ENCODE data around the gene STK17A.

STK17A gene

GRCh38 chr7:43550427-43550826 is 32.5 kb upstream of the STK17A start:
- H3K4me3 ChIP-seq (ENCODE audit: extremely low read depth, insufficient read depth, low read length, poor library complexity, severe bottlenecking) = no peak overlapping the region
- H3K36me3 ChIP-seq (ENCODE audit: control insufficient read depth, insufficient read depth, low read length) = no peaks in the 10 kb centered on the region
- H3K4me1 ChIP-seq (ENCODE audit: control insufficient read depth, insufficient read depth, low read length, poor library complexity, severe bottlenecking) = no peaks in the 10 kb centered on the region
- no peaks in the 10 kb centered on the region for H3K9me3 ChIP-seq (ENCODE audit: control insufficient read depth, low read length)
- no peak overlapping the region for H3K27ac ChIP-seq (ENCODE audit: low read depth, low read length, severe bottlenecking)
- 84 to 95% methylated on average over 5 to 15 of the region's 16 CpGs for WGBS, 2 experiments (ENCODE audit: insufficient coverage in 2 of 2)

GRCh38 chr7:43552122-43552521 is 30.8 kb upstream of the STK17A start:
- no peak overlapping the region for H3K4me3 ChIP-seq (ENCODE audit: extremely low read depth, insufficient read depth, low read length, poor library complexity, severe bottlenecking)
- whole genome bisulfite sequencing, 2 experiments (ENCODE audit: insufficient coverage in 2 of 2) = 91 to 93% methylated on average over 7 of the region's 8 CpGs
- H3K4me1 ChIP-seq (ENCODE audit: control insufficient read depth, insufficient read depth, low read length, poor library complexity, severe bottlenecking) = no peaks in the 10 kb centered on the region
- H3K27ac ChIP-seq (ENCODE audit: low read depth, low read length, severe bottlenecking) = no peak overlapping the region
- no peaks in the 10 kb centered on the region for H3K36me3 ChIP-seq (ENCODE audit: control insufficient read depth, insufficient read depth, low read length)
- no peaks in the 10 kb centered on the region for H3K9me3 ChIP-seq (ENCODE audit: control insufficient read depth, low read length)

DNA sequence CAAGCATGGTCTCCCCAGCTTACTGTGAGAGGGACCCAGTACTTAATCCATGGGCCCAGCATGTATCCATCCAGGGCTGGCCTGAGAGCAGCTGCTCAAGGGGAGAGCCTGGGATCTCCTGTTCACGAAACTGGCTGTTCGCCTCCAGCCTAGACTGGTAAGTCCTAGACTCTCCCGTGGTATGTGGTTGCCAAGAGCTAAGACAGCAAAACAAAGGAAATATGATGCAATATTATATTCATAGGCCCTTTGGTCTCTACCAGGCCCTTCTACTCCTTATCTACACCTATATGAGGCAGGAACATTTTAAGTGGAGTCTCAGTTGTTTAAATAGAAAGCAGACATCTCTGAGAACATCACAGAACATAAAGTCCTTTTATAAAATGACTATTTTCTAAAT is 28.9 kb upstream of the STK17A start:
- H3K27ac ChIP-seq (ENCODE audit: low read depth, low read length, severe bottlenecking) = no peak overlapping the region
- no peaks in the 10 kb centered on the region for H3K36me3 ChIP-seq (ENCODE audit: control insufficient read depth, insufficient read depth, low read length)
- H3K9me3 ChIP-seq (ENCODE audit: control insufficient read depth, low read length) = no peaks in the 10 kb centered on the region
- 100% methylated on average over 1 of the region's 3 CpGs for WGBS, 2 experiments (ENCODE audit: insufficient coverage in 2 of 2)
- H3K4me3 ChIP-seq (ENCODE audit: extremely low read depth, insufficient read depth, low read length, poor library complexity, severe bottlenecking) = no peak overlapping the region
- H3K4me1 ChIP-seq (ENCODE audit: control insufficient read depth, insufficient read depth, low read length, poor library complexity, severe bottlenecking) = no peaks in the 10 kb centered on the region

GRCh38 chr7:43554423-43554822 is 28.5 kb upstream of the STK17A start:
- WGBS, 2 experiments (ENCODE audit: insufficient coverage in 2 of 2) = 85 to 89% methylated on average over 8 to 12 of the region's 15 CpGs
- Histone ChIP-seq H3K27ac (ENCODE audit: low read depth, low read length, severe bottlenecking) (no peak overlapping the region), H3K36me3 (ENCODE audit: control insufficient read depth, insufficient read depth, low read length) (no peaks in the 10 kb centered on the region), H3K4me1 (ENCODE audit: control insufficient read depth, insufficient read depth, low read length, poor library complexity, severe bottlenecking) (no peaks in the 10 kb centered on the region), H3K4me3 (ENCODE audit: extremely low read depth, insufficient read depth, low read length, poor library complexity, severe bottlenecking) (no peak overlapping the region), H3K9me3 (ENCODE audit: control insufficient read depth, low read length) (no peaks in the 10 kb centered on the region)

DNA sequence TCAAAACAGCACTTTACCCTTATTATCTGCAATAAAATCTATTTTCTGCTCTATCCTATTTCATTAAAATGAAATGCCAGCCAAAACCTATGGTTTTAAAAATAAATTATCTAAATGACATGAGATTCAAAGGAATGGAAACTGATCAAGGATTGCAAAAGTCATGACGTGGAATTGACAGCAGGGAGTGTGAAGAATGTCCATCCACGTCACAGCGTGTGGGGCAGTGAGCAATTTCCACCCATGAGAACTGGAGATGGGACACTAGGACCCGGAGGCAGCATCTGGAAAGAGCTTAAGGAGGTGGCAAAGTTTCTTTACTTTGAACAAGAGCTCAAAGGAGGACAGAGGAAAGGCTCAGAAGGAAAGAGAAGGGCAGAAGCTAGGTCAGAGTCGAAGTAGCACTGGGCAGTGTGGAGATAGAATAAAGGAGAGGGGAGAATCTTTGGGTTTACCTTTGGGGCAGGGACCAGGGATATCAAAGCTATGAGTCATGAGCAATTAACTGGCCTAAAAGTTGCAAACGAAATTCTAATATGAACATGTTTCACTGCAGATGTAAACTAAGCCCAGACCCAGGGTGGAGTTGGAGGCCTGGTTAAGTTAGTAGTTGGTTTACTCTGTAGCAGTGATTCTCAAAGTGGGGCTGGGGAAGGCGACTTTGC is 24.9 kb upstream of the STK17A start:
- Histone ChIP-seq H3K9me3 (ENCODE audit: control insufficient read depth, low read length) (no peaks in the 10 kb centered on the region), H3K27ac (ENCODE audit: low read depth, low read length, severe bottlenecking) (no peak overlapping the region), H3K4me3 (ENCODE audit: extremely low read depth, insufficient read depth, low read length, poor library complexity, severe bottlenecking) (no peak overlapping the region), H3K4me1 (ENCODE audit: control insufficient read depth, insufficient read depth, low read length, poor library complexity, severe bottlenecking) (no peaks in the 10 kb centered on the region), H3K36me3 (ENCODE audit: control insufficient read depth, insufficient read depth, low read length) (no peaks in the 10 kb centered on the region)
- 89 to 90% methylated on average over 5 to 6 of the region's 7 CpGs for WGBS, 2 experiments (ENCODE audit: insufficient coverage in 2 of 2)

GRCh38 chr7:43559171-43559945 is 23.6 kb upstream of the STK17A start:
- no peak overlapping the region for H3K27ac ChIP-seq (ENCODE audit: low read depth, low read length, severe bottlenecking)
- 93 to 94% methylated on average over 6 to 10 of the region's 14 CpGs for WGBS, 2 experiments (ENCODE audit: insufficient coverage in 2 of 2)
- no peak overlapping the region for H3K4me3 ChIP-seq (ENCODE audit: extremely low read depth, insufficient read depth, low read length, poor library complexity, severe bottlenecking)
- H3K4me1 ChIP-seq (ENCODE audit: control insufficient read depth, insufficient read depth, low read length, poor library complexity, severe bottlenecking) = no peaks in the 10 kb centered on the region
- no peaks in the 10 kb centered on the region for H3K36me3 ChIP-seq (ENCODE audit: control insufficient read depth, insufficient read depth, low read length)
- no peaks in the 10 kb centered on the region for H3K9me3 ChIP-seq (ENCODE audit: control insufficient read depth, low read length)

DNA sequence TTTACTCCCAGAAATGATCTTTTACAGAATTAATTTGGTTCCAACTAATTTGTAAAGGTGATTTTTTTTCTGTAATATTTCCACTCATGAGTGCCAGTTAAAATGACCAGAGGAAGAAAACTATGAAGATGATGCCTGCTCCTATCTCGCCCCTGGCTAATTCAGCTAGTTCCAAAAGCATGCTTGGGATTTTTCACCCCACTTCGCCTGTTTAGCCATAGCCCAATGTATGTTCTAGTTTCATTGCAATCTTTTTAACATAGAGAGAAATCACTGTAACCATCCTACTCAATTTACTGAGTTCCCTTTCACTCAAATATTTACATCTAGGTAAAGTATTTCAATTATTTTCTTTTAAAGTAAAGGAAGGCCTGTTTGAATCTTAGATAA is 23.0 kb upstream of the STK17A start:
- H3K4me3 ChIP-seq (ENCODE audit: extremely low read depth, insufficient read depth, low read length, poor library complexity, severe bottlenecking) = no peak overlapping the region
- H3K36me3 ChIP-seq (ENCODE audit: control insufficient read depth, insufficient read depth, low read length) = no peaks in the 10 kb centered on the region
- no peak overlapping the region for H3K27ac ChIP-seq (ENCODE audit: low read depth, low read length, severe bottlenecking)
- H3K4me1 ChIP-seq (ENCODE audit: control insufficient read depth, insufficient read depth, low read length, poor library complexity, severe bottlenecking) = no peaks in the 10 kb centered on the region
- H3K9me3 ChIP-seq (ENCODE audit: control insufficient read depth, low read length) = no peaks in the 10 kb centered on the region
- 80 to 90% methylated on average over 1 to 2 of the region's 2 CpGs for WGBS, 2 experiments (ENCODE audit: insufficient coverage in 2 of 2)

- WGBS, 2 experiments (ENCODE audit: insufficient coverage in 2 of 2) = 91 to 94% methylated on average over 6 to 7 of the region's 7 CpGs
Observed at GRCh38 chr7:43560742-43561330, 22.1 kb upstream of the STK17A start.

GRCh38 chr7:43562383-43562782 is 20.5 kb upstream of the STK17A start:
- Histone ChIP-seq H3K36me3 (ENCODE audit: control insufficient read depth, insufficient read depth, low read length) (no peaks in the 10 kb centered on the region), H3K4me1 (ENCODE audit: control insufficient read depth, insufficient read depth, low read length, poor library complexity, severe bottlenecking) (no peaks in the 10 kb centered on the region)

More at GRCh38 chr7:43560742-43561330, 22.1 kb upstream of the STK17A start:
- Histone ChIP-seq H3K4me1 (ENCODE audit: control insufficient read depth, insufficient read depth, low read length, poor library complexity, severe bottlenecking) (no peaks in the 10 kb centered on the region), H3K27ac (ENCODE audit: low read depth, low read length, severe bottlenecking) (no peak overlapping the region), H3K9me3 (ENCODE audit: control insufficient read depth, low read length) (no peaks in the 10 kb centered on the region), H3K4me3 (ENCODE audit: extremely low read depth, insufficient read depth, low read length, poor library complexity, severe bottlenecking) (no peak overlapping the region), H3K36me3 (ENCODE audit: control insufficient read depth, insufficient read depth, low read length) (no peaks in the 10 kb centered on the region)

GRCh38 chr7:43565786-43566185 is 17.1 kb upstream of the STK17A start:
- 95 to 96% methylated on average over 2 to 3 of the region's 6 CpGs for WGBS, 2 experiments (ENCODE audit: insufficient coverage in 2 of 2)
- H3K4me3 ChIP-seq (ENCODE audit: extremely low read depth, insufficient read depth, low read length, poor library complexity, severe bottlenecking) = no peak overlapping the region
- H3K27ac ChIP-seq (ENCODE audit: low read depth, low read length, severe bottlenecking) = no peak overlapping the region
- no peaks in the 10 kb centered on the region for H3K36me3 ChIP-seq (ENCODE audit: control insufficient read depth, insufficient read depth, low read length)
- H3K4me1 ChIP-seq (ENCODE audit: control insufficient read depth, insufficient read depth, low read length, poor library complexity, severe bottlenecking) = no peaks in the 10 kb centered on the region
- no peaks in the 10 kb centered on the region for H3K9me3 ChIP-seq (ENCODE audit: control insufficient read depth, low read length)

More at GRCh38 chr7:43562383-43562782, 20.5 kb upstream of the STK17A start:
- 100% methylated on average over 2 of the region's 3 CpGs; no CpG with 5 or more reads in 1 of the 2 experiments for WGBS, 2 experiments (ENCODE audit: insufficient coverage in 2 of 2)
- H3K4me3 ChIP-seq (ENCODE audit: extremely low read depth, insufficient read depth, low read length, poor library complexity, severe bottlenecking) = no peak overlapping the region
- no peak overlapping the region for H3K27ac ChIP-seq (ENCODE audit: low read depth, low read length, severe bottlenecking)
- H3K9me3 ChIP-seq (ENCODE audit: control insufficient read depth, low read length) = no peaks in the 10 kb centered on the region

DNA sequence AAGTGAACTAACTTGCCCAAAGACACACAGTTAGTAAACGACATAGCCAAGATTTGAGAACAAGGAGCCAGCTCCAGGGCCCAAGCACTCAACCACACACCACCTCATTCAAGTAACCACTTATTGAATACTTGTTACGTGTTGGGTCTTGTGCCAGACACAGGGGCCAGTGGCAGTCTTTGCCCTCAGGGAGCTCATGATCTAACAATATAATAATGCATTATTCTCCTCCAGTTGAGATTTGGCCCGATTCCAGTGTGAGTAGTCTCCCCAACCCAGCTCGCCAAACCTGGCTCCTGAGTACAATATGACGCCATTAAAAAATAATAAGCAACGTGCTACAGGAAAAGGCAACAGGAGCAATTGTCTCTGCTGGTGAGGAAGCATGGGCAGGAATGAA is 14.4 kb upstream of the STK17A start:
- Histone ChIP-seq H3K9me3 (ENCODE audit: control insufficient read depth, low read length) (no peaks in the 10 kb centered on the region), H3K27ac (ENCODE audit: low read depth, low read length, severe bottlenecking) (no peak overlapping the region), H3K4me1 (ENCODE audit: control insufficient read depth, insufficient read depth, low read length, poor library complexity, severe bottlenecking) (peaks cover 7% of the 10 kb centered on the region), H3K4me3 (ENCODE audit: extremely low read depth, insufficient read depth, low read length, poor library complexity, severe bottlenecking) (no peak overlapping the region), H3K36me3 (ENCODE audit: control insufficient read depth, insufficient read depth, low read length) (no peaks in the 10 kb centered on the region)
- 96 to 98% methylated on average over 4 to 5 of the region's 6 CpGs for WGBS, 2 experiments (ENCODE audit: insufficient coverage in 2 of 2)

Measured in mesodermal cell (in vitro differentiated cells).